Erythroblast (primary cell): ENCODE results near the gene NUMBL.

Experiments
- DNase-seq, 2 experiments: peaks; one replicate each; lab custom pipeline; 2025; lab: John Stamatoyannopoulos, UW
- GATA1 ChIP-seq: IDR thresholded peaks from 2 replicates; pipeline ENCODE4 v1.6.1; 2011; ENCODE audit warnings: low read depth, mild to moderate bottlenecking, control low read depth, low read length, moderate library complexity
- POLR2A ChIP-seq: IDR thresholded peaks from 2 replicates; pipeline ENCODE4 v1.6.1; 2011; ENCODE audit warnings: mild to moderate bottlenecking, low read length

NUMBL gene

DNA sequence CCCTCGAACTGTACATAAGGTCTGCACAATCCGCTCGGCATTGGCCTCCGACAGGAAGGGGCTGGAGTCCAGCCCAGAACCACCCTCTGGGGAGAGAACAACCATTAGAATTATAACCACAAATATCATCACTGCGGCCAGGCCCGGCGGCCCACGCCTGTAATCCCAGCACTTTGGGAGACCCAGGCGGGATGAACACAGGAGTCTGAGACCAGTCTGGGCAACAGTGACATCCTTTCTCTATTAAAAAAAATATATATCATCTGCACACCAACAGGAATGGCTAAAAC lies 14.9 kb upstream of the NUMBL start:
- TF ChIP-seq POLR2A: no peak
- no peak for TF ChIP-seq GATA1
- DNase-seq: no peak

DNA sequence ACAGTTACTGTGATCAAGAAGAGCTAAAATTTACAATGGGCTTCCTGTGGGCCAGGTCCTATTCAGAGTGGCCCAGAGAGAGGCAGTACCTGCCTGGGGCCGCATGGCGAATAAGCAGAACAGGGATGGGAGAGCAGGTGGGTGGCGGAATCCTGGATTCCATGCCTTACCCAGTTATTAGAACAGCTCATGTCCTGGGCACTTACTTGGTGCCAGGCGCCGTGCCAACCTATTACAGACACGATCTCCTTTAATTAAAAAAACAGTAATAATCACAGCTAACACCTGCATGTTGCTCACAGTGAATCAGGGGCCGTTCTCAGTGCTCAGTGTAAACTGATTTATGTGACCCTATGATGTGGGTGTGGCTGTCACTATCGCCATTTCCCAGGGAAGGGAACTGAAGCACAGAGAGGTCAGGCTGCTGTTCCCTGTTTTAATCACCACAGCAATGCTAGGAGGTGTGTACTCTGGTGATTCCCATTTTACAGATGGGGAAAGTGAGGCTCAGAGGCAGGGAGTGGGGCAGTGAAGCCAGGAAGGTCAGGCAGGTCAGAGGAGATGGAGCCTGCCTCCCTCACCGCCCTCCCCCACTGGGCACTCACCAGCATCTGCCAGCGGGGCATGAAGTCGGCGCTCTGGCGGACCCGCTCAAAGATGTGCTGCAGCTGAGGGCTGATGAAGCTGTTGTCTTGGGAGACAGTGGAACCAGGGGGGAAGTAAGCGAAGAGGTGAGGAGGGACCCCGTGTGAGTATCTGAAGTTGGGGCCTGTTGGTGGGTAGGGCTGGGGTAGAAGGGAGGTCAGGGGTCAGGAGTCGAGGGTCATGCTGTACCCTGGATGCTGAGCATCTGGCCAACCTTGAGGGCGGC lies 14.3 kb upstream of the NUMBL start:
- no peak for TF ChIP-seq GATA1
- no peak for TF ChIP-seq POLR2A

DNA sequence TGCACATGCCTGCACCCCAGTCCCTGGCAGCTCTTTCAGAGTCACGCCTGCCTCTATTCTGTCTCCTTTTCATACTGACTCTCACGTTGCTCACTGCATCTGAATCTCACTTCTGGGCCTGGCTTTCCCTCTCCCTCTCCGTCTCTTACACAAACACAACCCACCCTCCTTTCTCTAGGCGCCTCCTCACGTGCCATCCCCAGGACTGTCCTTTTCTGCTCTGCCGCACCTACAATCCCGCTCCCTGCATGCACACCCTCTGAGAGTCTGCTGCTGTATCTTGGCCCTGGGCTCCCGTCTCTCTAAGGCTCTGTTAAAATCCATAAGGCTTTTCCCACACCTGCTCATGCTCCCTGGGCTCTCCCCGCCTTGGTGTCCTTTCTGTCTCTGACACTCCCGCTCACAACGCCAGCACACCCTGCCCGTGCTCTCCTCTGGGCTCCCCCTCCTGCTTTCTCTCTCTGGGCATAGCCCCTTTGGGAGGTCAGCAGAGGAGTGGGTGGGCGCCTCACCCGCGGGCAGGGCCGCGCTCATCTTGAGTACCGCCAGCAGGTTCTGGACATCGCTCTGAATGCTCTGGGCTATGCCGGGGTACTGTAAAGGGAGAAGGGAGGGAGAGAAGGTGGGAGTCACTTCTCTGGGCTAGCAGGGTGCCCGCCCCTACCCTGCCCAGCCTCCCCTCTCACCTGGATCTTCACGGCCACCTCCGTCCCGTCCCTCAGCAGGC lies 12.7 kb upstream of the NUMBL start:
- TF ChIP-seq GATA1: no peak
- no peak for TF ChIP-seq POLR2A
- no peak for DNase-seq

More for the DNA sequence above, 14.3 kb upstream of the NUMBL start:
- no peak for DNase-seq

DNA sequence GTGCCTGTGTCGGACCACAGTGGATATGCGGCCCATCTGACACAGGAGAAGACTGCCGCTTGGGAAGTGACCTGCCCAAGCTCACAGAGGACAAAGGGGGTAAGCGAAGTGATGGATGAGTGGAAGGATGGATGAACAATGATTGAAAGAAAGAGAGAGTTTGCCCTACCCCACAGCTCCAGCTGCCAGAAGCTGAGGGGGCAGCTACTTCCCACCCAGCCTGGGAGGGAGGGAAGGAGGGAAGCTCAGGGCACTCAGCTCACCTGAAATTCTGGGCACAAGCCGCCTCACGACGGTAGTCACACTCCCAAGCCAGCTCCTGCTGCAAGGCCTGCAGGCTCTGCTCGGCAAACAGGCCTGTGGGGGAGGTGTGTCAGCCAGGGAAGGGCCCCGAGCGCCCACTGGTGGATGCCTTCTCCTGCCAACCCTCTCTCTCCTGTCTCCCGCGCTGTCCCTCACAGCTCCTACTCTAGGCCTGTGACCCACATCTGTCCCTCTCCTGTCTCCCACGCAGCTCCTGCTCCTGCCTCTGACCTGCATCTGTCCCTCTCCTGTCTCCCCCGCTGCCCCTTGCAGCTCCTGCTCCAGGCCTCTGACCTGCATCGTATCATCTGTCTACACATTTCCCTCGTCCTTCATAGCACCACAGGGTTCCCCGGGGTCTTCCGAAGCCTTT lies 12.0 kb upstream of the NUMBL start:
- DNase-seq: peak; percentile 44 to 65
- TF ChIP-seq GATA1: no peak
- no peak for TF ChIP-seq POLR2A

DNA sequence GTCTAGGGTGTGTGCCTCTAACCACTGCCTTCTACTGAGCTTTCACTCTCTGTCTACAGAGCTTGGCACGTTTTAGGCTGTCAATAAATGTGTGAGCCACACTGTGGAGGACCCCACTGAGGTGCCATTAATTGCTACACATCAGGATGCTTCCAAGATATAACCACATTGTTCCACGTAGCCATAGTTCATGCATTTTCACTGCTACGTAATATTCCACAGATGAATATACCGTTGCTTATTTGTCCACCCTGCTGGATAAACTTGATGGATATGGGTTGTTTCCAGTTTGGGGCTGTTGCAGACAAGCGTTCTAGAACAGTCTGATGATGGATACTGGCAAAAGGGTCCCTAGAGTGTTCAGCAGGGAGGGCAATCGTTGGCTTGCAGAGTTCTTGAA lies 11.3 kb upstream of the NUMBL start:
- no peak for DNase-seq
- no peak for TF ChIP-seq POLR2A
- TF ChIP-seq GATA1: no peak

DNA sequence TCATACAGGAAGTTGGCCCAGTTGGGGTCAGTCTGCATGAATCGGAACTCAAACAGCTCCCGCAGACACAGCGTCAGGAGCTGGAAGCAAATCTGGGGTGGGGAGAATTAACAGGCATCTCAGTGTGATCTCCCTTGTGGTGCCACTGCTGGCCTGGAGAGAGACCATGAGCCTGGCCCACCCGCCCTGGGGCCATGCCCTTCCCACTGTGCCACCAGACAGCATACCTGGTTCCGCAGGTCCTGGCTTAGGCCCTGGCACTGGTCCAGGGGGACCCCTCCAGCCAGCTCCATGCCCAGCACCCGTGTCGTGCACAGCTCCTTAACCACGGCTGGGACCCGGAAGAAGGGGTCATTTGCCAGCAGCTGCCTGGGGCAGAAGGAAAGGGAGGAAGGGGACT lies 9.6 kb upstream of the NUMBL start:
- no peak for DNase-seq
- no peak for TF ChIP-seq GATA1
- TF ChIP-seq POLR2A: no peak

DNA sequence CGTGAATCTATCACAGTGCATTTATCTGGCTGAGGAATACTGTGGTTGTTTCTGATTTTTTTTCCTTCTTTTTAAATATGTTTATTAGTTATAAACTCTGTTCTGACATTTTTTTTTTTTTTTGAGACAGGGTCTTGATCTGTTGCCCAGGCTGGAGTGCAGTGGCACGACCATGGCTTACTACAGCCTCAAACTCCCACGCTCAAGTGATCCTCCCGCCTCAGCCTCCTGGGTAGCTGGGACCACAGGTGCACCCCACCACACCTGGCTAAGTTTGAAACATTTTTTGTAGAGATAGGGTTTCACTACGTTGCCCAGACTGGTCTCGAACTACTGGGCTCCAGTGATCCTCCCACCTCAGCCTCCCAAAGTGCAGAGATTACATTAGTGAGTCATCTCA lies 6.6 kb upstream of the NUMBL start:
- no peak for TF ChIP-seq POLR2A
- no peak for TF ChIP-seq GATA1
- DNase-seq: no peak

DNA sequence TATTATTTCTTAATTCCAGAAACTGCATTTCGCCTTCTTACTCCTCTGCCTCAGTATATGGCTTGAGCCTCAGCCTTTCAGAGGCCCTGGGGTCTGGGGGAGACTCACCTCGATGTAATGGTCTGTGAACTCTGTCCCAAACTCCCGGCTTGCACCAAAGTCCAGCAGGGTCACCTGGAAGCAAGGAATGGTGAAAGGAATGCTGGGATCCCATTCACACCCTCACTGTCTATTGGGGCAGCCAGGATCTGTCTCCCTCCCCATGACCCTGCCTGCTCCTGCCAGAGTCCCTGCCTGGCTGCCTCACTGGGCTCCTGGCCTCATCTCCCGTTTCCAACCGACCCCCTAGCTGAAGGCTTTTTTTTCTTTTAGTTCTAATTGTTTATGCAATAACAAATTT lies 5.4 kb upstream of the NUMBL start:
- TF ChIP-seq POLR2A: no peak
- no peak for DNase-seq

DNA sequence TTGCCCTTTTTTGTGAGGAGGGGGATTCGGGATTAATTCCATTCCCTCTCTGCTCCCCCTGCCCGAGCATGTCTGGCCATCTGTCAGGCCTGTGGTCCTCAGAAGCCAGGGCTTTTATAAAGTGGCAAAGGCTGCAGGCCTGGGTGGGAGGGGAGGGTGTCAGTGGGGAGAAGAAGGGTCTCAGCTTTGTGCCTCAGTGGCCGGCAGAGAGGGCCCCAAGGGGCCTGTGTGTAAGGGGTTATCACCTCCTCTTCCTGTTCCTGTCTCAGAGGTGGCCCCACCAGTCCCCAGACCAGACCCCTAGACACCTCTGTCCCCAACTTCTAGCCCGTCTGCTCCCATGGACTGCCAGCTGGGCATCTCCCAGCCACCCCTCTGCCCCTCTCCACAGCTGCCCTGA lies 3.4 kb upstream of the NUMBL start:
- DNase-seq: no peak
- TF ChIP-seq POLR2A (no peak), GATA1 (no peak)

DNA sequence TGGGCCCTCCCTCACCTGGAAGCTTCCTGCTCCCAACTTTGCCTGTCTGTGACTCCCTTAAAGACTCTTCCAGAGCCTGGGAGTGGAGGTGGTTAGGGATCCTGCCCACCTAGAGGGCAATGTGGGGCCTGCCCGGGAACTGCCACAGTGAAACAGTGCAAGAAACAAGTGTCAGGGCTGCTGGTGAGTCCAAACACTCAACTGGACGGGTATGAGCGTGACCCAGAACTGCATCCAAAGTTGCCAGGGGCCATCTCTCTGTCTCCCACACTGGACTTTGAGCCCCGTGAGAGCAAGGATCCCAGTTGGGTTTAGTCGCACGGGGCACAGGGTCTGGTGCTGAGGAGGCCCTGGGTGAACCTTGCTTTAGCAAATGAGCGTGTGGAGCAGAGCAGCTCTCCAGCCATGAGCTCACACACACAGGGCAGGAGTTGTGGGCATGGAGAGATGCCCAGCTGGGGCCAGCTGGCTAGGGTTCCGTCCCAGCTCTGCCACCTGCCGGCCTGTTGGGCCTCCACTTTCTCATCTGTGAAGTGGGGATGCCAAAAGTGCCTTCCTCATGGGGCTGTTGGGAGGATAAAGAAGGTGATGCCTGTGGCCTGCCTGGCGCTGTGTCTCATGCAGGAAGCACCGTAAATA lies 2.8 kb upstream of the NUMBL start:
- no peak for DNase-seq
- TF ChIP-seq POLR2A (no peak), GATA1 (no peak)

DNA sequence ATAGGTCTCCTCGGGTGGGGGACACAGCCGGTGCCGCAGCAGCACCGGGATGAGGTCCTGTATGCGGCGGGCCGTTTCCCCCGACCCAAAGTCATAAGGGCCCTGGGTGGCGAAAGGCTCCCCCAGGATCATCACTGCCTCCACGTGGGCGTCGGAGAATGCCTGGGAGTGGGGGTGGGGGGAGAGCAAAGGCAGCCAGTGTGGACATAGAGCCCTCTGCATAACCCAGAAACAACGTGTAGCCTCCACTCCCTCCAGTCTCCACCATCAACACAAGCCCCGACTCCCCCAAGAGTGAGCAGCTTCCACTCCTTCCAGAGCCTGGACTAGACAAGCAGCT lies 1.7 kb upstream of the NUMBL start:
- DNase-seq: peak in 1 of 2 experiments; percentile 24
- TF ChIP-seq POLR2A: no peak
- TF ChIP-seq GATA1: no peak

DNA sequence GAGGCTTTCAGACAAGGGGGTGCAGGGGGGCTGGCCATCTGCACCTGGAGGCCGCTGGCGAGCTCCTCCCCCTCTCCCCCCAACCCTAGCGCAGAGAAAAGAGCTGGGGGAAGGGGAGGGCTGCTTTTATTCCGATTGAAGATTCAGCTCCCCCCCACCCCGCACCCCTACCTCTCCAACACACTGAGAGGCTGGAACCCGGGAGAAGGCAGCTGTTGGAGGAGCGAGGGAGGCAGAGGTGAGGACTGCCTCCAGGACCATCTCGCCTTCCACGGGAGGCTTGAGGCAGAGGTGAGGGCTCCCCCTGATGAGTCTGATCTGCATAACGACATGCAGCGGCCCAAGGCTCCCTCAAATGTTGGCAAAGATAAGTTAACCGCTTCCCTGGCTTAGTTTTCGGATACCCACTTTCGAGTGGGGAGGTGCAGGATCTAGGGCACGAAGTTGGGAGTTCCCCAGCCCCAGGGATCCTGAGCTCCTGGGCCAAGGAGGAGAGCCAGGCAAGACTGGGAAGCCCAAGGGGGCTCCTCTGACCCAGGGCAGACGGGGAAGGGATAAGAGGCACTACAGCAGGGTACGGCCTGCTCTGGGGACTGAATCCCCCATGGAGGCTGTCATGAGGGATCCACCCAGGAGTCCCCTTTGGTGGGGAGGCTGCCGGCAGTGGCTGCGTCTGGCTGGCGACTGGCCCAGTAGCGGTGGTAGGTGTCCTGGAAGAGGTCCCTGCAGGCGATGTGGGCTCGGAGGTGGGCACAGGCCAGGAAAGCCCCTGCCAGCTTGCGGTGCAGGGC lies 1.2 kb upstream of the NUMBL start:
- DNase-seq: peak; percentile 29 to 48
- TF ChIP-seq GATA1: no peak
- no peak for TF ChIP-seq POLR2A

DNA sequence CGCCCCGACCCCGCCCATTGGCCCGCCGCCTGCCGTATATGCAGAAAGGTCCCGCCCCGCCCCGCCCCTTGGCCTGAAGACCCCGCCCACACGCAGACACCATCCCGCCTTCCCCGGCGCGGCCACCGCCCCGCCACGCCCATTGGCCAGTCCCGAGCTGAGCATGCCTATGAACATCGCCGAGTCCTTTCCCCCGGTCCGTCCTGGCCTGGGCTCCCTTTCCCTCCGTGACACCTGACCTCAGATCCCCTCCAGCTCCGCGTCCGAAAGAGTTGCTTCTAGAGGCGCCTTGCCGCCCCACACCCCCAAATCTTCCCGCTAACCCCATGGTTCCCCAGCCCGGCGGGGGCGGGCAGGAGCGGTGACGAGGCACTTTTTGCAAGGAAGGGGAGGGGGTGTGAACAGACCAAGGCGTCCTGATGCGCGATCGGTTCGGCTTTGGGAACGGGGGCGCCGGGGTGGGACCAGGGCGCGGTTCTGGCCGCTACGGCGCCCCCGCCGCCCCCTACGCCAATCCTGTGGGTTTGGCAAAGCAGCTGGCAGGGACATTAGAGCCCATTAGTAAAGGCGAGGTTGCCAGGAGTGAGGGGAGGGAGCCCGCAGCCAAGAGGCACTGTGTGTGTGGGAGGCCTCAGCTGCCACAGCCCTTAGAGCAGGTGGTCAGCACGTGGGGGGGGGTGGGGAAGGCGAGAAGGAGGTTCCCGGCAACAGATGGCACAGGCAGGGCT lies 406 bp upstream of the NUMBL start:
- TF ChIP-seq POLR2A: peak; percentile 60
- no peak for TF ChIP-seq GATA1
- DNase-seq: peak; percentile 94 to 97
